Neural cell (in vitro differentiated cells): Measurements from ENCODE around the gene GRHL1. TPM values are rescaled to one million over a fixed set of nuclear protein-coding genes. Genes with fewer than 3 reads are reported as not detected.

Experiments used
- H2AFZ ChIP-seq: fragments of 200-600, 300-800 bp; sonication (generic), shearing (Covaris generic); 2 replicates; pipeline ENCODE4 v1.6.0; 2014; ENCODE audit warnings: low read depth, mild to moderate bottlenecking, antibody characterized with exemption, low read length, moderate library complexity
- H3F3A ChIP-seq: fragments of 200-600 bp; shearing (Covaris generic); 2 replicates; pipeline ENCODE4 v1.6.1; 2016; ENCODE audit warnings: mild to moderate bottlenecking, moderate library complexity, mixed read lengths, antibody characterized with exemption, low read length; ENCODE audit not compliant: insufficient read depth, poor library complexity, severe bottlenecking
- H3K27ac ChIP-seq: fragments of 200-600, 300-800 bp; sonication (generic), shearing (Covaris generic); 2 replicates; pipeline ENCODE4 v1.5.1; 2014; ENCODE audit warnings: mild to moderate bottlenecking, low read length, moderate library complexity
- H3K27me3 ChIP-seq: fragments of 300-800, 200-600 bp; sonication (generic), shearing (Covaris generic); 2 replicates; pipeline ENCODE4 v1.6.0; 2014; ENCODE audit warnings: mild to moderate bottlenecking, low read depth, low read length, moderate library complexity; ENCODE audit not compliant: insufficient read depth
- H3K36me3 ChIP-seq: fragments of 300-800, 200-600 bp; sonication (generic), shearing (Covaris generic); 2 replicates; pipeline ENCODE4 v1.5.1; 2014; ENCODE audit warnings: mild to moderate bottlenecking, antibody characterized with exemption, low read length, moderate library complexity; ENCODE audit not compliant: insufficient read depth
- H3K4me2 ChIP-seq: fragments of 300-800, 200-600 bp; sonication (generic), shearing (Covaris generic); 2 replicates; pipeline ENCODE4 v1.6.0; 2014; ENCODE audit warnings: mild to moderate bottlenecking, low read length
- H3K4me3 ChIP-seq: fragments of 300-800, 200-600 bp; sonication (generic), shearing (Covaris generic); 2 replicates; pipeline ENCODE4 v1.5.1; 2014; ENCODE audit warnings: mild to moderate bottlenecking, low read length, moderate library complexity
- H3K79me2 ChIP-seq: fragments of 200-600 bp; shearing (Covaris generic); replicated peaks from 2 replicates; pipeline ENCODE4 v1.6.0; 2014; ENCODE audit warnings: mild to moderate bottlenecking, low read length, moderate library complexity; ENCODE audit not compliant: insufficient read depth
- H3K9ac ChIP-seq: fragments of 300-800, 200-600 bp; sonication (generic), shearing (Covaris generic); 2 replicates; pipeline ENCODE4 v1.6.1; 2016; ENCODE audit warnings: mild to moderate bottlenecking, low read length, mixed read lengths
- H3K9me2 ChIP-seq: fragments of 200-600 bp; shearing (Covaris generic); 2 replicates; pipeline ENCODE4 v1.6.1; 2016; ENCODE audit warnings: mild to moderate bottlenecking, low read length, mixed read lengths; ENCODE audit not compliant: insufficient read depth
- H3K9me3 ChIP-seq: fragments of 200-600, 300-800 bp; sonication (generic), shearing (Covaris generic); 2 replicates; pipeline ENCODE4 v1.6.1; 2016; ENCODE audit warnings: mild to moderate bottlenecking, mixed run types, low read length, moderate library complexity, mixed read lengths
- H4K20me1 ChIP-seq: fragments of 200-600 bp; shearing (Covaris generic); 2 replicates; pipeline ENCODE4 v1.6.1; 2016; ENCODE audit warnings: mild to moderate bottlenecking, mixed run types; ENCODE audit not compliant: insufficient read depth
- EP300 ChIP-seq: fragments of 450-650 bp; conservative IDR thresholded peaks from 2 replicates; pipeline ENCODE4 v1.6.1; 2014; ENCODE audit warnings: antibody characterized with exemption, mild to moderate bottlenecking, moderate library complexity; ENCODE audit not compliant: poor library complexity, severe bottlenecking
- EZH2 ChIP-seq: fragments of 200-600, 300-800 bp; shearing (Covaris generic), sonication (generic); IDR thresholded peaks from 2 replicates; pipeline ENCODE4 v1.6.1; 2014; ENCODE audit warnings: antibody characterized with exemption, low read length, borderline replicate concordance, mild to moderate bottlenecking; ENCODE audit not compliant: insufficient read depth, poor library complexity, severe bottlenecking
- MXI1 ChIP-seq: fragments of 450-650 bp; conservative IDR thresholded peaks from 2 replicates; pipeline ENCODE4 v1.6.1; 2014; ENCODE audit warnings: antibody characterized with exemption, mild to moderate bottlenecking; ENCODE audit not compliant: poor library complexity, severe bottlenecking
- POLR2AphosphoS5 ChIP-seq: IDR thresholded peaks from 2 replicates; pipeline ENCODE4 v1.6.1; 2012
- RAD21 ChIP-seq: fragments of 450-650 bp; conservative IDR thresholded peaks from 2 replicates; pipeline ENCODE4 v1.6.1; 2014; ENCODE audit warnings: antibody characterized with exemption, mild to moderate bottlenecking, moderate library complexity
- SMC3 ChIP-seq: fragments of 450-650 bp; conservative IDR thresholded peaks from 2 replicates; pipeline ENCODE4 v1.6.1; 2014; ENCODE audit warnings: antibody characterized with exemption, mild to moderate bottlenecking, moderate library complexity; ENCODE audit not compliant: poor library complexity
- TAF1 ChIP-seq: IDR thresholded peaks from 2 replicates; pipeline ENCODE4 v1.6.1; 2012; ENCODE audit warnings: low read depth
- polyA plus RNA-seq: library from polyadenylated mRNA; depleted of rRNA; stranded (reverse); fragments of >200 nt; gene quantifications from 2 replicates; pipeline ENCODE4 v1.2.3, GENCODE V29; 2014
- TF ChIP-seq, protein P1 (sequence below): fragments of 450-650 bp; IDR thresholded peaks from 2 replicates; pipeline ENCODE4 v1.5.1; 2014; ENCODE audit warnings: antibody characterized with exemption, mild to moderate bottlenecking, moderate library complexity; ENCODE audit not compliant: poor library complexity, severe bottlenecking
- TF ChIP-seq, protein P2 (sequence below): IDR thresholded peaks from 2 replicates; pipeline ENCODE4 v1.6.1; 2012; ENCODE audit warnings: borderline replicate concordance

Gene GRHL1
- polyA plus RNA-seq, 1 donor from 2014 or later = 26.3 TPM

DNA sequence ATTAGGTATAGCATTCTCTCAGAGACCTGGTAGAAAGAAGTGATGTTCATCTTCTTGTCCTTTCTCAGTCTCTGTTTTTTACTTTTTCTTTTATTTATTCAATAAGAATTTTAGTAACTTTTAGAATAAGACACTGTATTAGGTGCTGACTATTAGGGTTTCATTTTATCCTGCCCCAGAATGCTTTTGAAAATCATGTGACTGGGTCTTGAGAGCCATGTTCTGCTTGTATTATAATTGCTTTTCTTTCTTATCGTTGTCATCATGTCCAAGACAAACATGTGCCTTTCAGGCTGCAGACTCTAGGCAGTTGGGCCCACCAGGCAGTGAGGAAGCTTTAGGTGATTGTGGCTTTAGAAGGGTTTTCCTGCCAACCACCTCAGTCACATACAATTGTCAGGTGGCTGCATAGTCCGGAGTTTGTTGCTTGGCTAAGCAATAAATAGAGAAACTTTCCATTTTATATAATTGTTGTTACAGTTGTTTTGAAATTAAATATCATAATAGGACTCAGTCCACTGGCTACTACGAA is 15.1 kb downstream of the GRHL1 start:
- Histone ChIP-seq H4K20me1 (no peaks in the 10 kb centered on the region), H3K4me3 (no peak overlapping the region), H3K9me2 (no peaks in the 10 kb centered on the region), H3F3A (no peaks in the 10 kb centered on the region), H3K27me3 (no peaks in the 10 kb centered on the region), H3K4me2 (no peak overlapping the region), H3K9ac (no peak overlapping the region), H3K36me3 (peaks cover 14% of the 10 kb centered on the region), H3K9me3 (no peaks in the 10 kb centered on the region), H3K79me2 (no peaks in the 10 kb centered on the region), H2AFZ (no peak overlapping the region), H3K27ac (no peak overlapping the region)
- no peak for TF ChIP-seq EZH2
- TF ChIP-seq EP300 = no peak
- TF ChIP-seq MXI1 = no peak
- no peak for TF ChIP-seq TAF1
- TF ChIP-seq, protein P1, sequence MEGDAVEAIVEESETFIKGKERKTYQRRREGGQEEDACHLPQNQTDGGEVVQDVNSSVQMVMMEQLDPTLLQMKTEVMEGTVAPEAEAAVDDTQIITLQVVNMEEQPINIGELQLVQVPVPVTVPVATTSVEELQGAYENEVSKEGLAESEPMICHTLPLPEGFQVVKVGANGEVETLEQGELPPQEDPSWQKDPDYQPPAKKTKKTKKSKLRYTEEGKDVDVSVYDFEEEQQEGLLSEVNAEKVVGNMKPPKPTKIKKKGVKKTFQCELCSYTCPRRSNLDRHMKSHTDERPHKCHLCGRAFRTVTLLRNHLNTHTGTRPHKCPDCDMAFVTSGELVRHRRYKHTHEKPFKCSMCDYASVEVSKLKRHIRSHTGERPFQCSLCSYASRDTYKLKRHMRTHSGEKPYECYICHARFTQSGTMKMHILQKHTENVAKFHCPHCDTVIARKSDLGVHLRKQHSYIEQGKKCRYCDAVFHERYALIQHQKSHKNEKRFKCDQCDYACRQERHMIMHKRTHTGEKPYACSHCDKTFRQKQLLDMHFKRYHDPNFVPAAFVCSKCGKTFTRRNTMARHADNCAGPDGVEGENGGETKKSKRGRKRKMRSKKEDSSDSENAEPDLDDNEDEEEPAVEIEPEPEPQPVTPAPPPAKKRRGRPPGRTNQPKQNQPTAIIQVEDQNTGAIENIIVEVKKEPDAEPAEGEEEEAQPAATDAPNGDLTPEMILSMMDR = no peak
- TF ChIP-seq RAD21 = no peak
- TF ChIP-seq SMC3 = no peak
- TF ChIP-seq, protein P2, sequence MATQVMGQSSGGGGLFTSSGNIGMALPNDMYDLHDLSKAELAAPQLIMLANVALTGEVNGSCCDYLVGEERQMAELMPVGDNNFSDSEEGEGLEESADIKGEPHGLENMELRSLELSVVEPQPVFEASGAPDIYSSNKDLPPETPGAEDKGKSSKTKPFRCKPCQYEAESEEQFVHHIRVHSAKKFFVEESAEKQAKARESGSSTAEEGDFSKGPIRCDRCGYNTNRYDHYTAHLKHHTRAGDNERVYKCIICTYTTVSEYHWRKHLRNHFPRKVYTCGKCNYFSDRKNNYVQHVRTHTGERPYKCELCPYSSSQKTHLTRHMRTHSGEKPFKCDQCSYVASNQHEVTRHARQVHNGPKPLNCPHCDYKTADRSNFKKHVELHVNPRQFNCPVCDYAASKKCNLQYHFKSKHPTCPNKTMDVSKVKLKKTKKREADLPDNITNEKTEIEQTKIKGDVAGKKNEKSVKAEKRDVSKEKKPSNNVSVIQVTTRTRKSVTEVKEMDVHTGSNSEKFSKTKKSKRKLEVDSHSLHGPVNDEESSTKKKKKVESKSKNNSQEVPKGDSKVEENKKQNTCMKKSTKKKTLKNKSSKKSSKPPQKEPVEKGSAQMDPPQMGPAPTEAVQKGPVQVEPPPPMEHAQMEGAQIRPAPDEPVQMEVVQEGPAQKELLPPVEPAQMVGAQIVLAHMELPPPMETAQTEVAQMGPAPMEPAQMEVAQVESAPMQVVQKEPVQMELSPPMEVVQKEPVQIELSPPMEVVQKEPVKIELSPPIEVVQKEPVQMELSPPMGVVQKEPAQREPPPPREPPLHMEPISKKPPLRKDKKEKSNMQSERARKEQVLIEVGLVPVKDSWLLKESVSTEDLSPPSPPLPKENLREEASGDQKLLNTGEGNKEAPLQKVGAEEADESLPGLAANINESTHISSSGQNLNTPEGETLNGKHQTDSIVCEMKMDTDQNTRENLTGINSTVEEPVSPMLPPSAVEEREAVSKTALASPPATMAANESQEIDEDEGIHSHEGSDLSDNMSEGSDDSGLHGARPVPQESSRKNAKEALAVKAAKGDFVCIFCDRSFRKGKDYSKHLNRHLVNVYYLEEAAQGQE = no peak

DNA sequence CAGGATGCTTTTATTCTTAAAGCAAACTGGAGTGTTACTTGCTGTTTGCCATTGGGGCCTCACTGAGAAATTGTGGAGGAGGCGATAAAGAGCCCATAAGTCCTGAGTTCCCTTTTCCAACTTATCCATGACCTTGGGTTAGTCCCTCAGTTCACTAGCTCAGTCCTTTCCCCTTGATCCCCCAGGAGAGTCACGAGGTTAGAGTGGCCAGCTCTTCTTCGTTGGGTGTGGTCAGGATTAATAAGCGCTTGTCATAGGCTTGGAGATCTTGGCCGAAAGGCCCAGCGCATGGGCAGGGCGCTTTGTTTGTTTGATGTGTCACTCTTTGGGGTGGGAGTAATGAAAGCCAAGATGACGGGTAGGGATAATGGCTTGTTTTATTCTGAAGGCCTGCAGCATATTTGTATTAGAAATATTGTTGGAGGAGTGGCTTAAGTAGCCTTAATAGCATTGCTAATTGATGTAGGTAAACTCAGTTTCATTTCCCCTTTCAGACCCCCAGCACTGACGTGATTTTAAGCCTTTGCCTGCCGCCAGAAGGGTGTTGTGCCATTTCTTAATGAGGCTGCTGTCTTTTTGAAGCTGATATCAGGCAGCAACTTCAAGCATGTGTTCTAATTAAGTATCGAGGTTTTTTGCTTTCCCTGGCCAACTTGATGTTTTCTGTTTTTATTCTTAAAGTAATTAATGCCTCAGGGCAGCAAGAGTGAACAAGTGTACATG is 15.7 kb downstream of the GRHL1 start:
- no peaks in the 10 kb centered on the region for H3F3A ChIP-seq
- peaks cover 15% of the 10 kb centered on the region for H3K36me3 ChIP-seq
- H3K4me2 ChIP-seq = no peak overlapping the region
- no peak for TF ChIP-seq EZH2
- TF ChIP-seq RAD21 = no peak
- no peak for TF ChIP-seq MXI1
- TF ChIP-seq POLR2AphosphoS5 = no peak
- TF ChIP-seq, protein P1 = no peak
- no peak for TF ChIP-seq EP300
- TF ChIP-seq, protein P2 = no peak
- TF ChIP-seq TAF1 = no peak
- TF ChIP-seq SMC3 = no peak
- no peaks in the 10 kb centered on the region for H3K9me3 ChIP-seq
- no peaks in the 10 kb centered on the region for H3K9me2 ChIP-seq
- no peak overlapping the region for H3K4me3 ChIP-seq
- no peaks in the 10 kb centered on the region for H3K79me2 ChIP-seq
- H3K27ac ChIP-seq = no peak overlapping the region
- no peaks in the 10 kb centered on the region for H4K20me1 ChIP-seq
- no peak overlapping the region for H3K9ac ChIP-seq
- H2AFZ ChIP-seq = no peak overlapping the region
- H3K27me3 ChIP-seq = no peaks in the 10 kb centered on the region
